BJ (cell line): ENCODE data around the gene NEUROD2. TPM values are rescaled to one million over a fixed set of nuclear protein-coding genes. Genes with fewer than 3 reads are reported as not detected.

Experiments
- CTCF ChIA-PET: fragments of 350-600 bp; formaldehyde crosslinking; extraction: SDS; loops from one replicate; lab custom pipeline; 2021; ENCODE audit warnings: antibody characterized with exemption, inconsistent platforms; lab: Yijun Ruan, JAX
- POLR2A ChIA-PET: fragments of 300-600 bp; sonication (Branson Sonifier 250); formaldehyde crosslinking; extraction: SDS; loops from one replicate; lab custom pipeline; 2021; ENCODE audit warnings: antibody characterized with exemption; lab: Charles Lee
- DNase-seq: peaks from one replicate; pipeline ENCODE4 v3.0.0-alpha.2; 2011; ENCODE audit warnings: low read depth
- H3K27me3 ChIP-seq: 2 replicates; pipeline ENCODE4 v1.6.0; 2011; ENCODE audit warnings: low read length; ENCODE audit not compliant: control insufficient read depth, insufficient read depth
- H3K36me3 ChIP-seq: 2 replicates; pipeline ENCODE4 v1.5.1; 2011; ENCODE audit warnings: low read length; ENCODE audit not compliant: control insufficient read depth, insufficient read depth
- H3K4me3 ChIP-seq: 2 replicates; pipeline ENCODE4 v1.5.1; 2011; ENCODE audit warnings: low read depth, mild to moderate bottlenecking, control low read depth, low read length
- polyA plus RNA-seq: library from polyadenylated mRNA; depleted of rRNA; stranded (reverse); fragments of >200 nt; gene quantifications from 2 replicates; pipeline ENCODE4 v1.2.3, GENCODE V29; 2011
- TF ChIP-seq, protein P1 (sequence below): IDR thresholded peaks from 2 replicates; pipeline ENCODE4 v1.5.1; 2011; ENCODE audit warnings: low read depth, mild to moderate bottlenecking, control low read depth, inconsistent platforms, low read length, moderate library complexity; ENCODE audit not compliant: insufficient read depth

Gene NEUROD2
- polyA plus RNA-seq, 1 experiment: not detected

DNA sequence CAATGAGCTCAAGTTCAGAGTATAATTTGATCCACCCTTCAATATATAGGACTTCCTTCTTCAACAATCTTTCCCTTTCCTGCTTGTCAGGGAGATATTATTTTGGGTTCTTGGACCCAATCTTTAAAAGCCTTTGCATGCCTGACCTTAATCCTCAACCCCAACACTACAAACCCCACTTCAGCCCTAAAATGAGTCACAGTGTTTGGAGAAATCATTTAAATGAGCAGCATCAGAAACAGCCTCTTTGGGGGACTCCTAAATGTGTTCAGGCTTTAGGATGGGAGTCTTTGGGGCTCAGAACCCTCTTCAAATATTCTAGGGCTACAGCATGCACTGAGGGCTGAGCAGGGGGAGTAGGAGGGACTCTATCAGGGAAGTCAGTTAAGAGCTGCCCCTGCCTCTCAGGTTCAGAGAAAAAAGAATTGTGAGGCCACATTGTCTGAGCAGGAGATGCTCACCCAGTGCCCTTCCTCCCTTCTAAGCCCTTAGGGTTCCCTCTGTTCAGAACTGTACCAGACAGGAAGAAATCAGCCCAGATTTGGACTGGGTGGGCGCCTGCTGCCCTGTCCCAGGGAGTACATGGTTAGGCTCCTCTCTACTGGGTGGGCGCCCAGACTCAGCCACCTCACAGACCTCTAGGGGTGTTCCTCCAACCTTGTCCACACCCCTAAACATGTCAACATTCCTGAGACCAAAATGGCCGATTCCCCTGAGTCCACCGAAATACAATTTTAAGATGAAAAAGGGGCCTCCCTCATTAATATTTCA is 5.0 kb downstream of the NEUROD2 start:
- no peak for DNase-seq
- Histone ChIP-seq H3K4me3 (no peak overlapping the region), H3K27me3 (peaks cover 77% of the 10 kb centered on the region), H3K36me3 (no peaks in the 10 kb centered on the region)
- ChIA-PET CTCF (interaction anchor here (5.8 kb wide), 1 partner anchor 20 kb away, joined by 35 read pairs; no protein-coding TSS in a partner anchor), POLR2A (no interaction called here)
- TF ChIP-seq, protein P1, sequence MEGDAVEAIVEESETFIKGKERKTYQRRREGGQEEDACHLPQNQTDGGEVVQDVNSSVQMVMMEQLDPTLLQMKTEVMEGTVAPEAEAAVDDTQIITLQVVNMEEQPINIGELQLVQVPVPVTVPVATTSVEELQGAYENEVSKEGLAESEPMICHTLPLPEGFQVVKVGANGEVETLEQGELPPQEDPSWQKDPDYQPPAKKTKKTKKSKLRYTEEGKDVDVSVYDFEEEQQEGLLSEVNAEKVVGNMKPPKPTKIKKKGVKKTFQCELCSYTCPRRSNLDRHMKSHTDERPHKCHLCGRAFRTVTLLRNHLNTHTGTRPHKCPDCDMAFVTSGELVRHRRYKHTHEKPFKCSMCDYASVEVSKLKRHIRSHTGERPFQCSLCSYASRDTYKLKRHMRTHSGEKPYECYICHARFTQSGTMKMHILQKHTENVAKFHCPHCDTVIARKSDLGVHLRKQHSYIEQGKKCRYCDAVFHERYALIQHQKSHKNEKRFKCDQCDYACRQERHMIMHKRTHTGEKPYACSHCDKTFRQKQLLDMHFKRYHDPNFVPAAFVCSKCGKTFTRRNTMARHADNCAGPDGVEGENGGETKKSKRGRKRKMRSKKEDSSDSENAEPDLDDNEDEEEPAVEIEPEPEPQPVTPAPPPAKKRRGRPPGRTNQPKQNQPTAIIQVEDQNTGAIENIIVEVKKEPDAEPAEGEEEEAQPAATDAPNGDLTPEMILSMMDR: no peak

DNA sequence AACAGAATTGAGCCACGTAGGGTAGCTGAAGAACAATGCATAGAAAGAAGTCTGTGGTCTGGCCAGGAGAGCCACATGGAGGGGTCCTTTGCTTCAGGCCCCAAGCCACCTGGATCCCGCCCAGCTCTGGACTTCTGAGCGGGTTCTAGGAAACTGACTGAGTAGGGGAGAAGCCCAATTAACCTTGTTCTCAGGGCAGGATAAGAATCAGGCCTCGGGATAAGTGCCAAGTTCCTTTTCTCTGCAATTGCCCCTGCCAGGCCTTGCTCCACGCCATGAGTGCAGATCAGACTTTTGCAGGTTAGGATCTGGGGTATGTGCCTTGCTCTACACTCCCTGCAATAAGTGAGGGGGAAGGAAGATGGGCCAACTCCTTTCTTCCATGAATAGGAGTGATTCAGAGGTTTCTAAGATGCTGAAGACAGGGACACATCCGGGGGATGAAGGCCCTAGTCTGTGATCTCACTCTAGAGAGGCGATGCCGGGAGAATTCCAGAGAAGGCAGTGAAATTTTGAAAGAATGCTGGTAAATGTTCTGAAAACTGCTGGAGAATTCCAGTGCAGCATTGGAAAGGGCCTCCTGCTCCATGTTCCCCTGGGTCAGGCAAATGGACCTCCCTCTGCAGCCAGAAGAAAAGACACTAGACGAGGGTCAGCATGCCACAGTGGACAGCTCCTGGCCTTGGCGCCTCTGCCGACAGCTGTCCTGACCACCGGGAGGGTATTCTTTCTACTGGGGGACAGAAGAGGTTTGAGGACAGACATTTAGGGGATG is 5.8 kb downstream of the NEUROD2 start:
- CTCF ChIA-PET: interaction anchor here (5.8 kb wide), 1 partner anchor 21 kb away, joined by 35 read pairs; no protein-coding TSS in a partner anchor
- no peak for DNase-seq
- TF ChIP-seq, protein P1: no peak
- Histone ChIP-seq H3K36me3 (no peaks in the 10 kb centered on the region), H3K27me3 (peaks cover 77% of the 10 kb centered on the region), H3K4me3 (no peak overlapping the region)
- POLR2A ChIA-PET: no interaction called here

DNA sequence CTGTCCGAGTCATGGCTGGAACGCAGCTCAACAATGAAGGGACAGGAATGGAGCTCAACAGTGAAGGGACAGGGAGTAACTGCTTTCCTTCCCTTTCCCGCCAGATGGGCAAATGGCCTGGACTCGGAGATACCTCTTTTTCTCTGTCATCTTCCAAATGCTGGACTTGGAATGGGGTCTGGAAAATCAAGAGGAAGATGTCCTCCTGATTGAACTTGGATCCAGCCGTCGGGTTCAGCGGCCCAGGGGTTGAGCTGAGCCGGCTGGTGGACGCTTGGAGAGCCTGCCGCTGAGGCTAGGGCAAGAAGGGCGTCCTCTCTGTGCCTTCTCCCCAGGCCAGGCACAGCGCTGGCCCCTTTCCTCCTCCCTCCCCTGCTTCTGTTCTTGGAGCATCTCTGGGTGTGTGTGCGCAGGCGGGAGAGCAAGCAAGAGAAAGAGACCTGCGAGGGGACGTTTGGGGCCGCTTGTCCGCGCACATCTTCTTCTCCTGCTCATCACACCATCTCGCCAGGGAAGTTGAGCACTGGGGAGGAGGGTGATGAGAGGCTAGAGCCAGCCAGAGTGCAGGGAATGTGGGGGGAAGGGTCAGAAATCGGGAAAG is 6.6 kb downstream of the NEUROD2 start:
- CTCF ChIA-PET: interaction anchor here (1.2 to 5.8 kb wide), 3 partner anchors 21 to 53 kb away, joined by 3 to 35 read pairs (median 5); no protein-coding TSS in a partner anchor
- POLR2A ChIA-PET: no interaction called here
- no peak overlapping the region for H3K4me3 ChIP-seq
- H3K36me3 ChIP-seq: no peaks in the 10 kb centered on the region
- DNase-seq: no peak
- H3K27me3 ChIP-seq: peaks cover 81% of the 10 kb centered on the region
- TF ChIP-seq, protein P1: no peak

DNA sequence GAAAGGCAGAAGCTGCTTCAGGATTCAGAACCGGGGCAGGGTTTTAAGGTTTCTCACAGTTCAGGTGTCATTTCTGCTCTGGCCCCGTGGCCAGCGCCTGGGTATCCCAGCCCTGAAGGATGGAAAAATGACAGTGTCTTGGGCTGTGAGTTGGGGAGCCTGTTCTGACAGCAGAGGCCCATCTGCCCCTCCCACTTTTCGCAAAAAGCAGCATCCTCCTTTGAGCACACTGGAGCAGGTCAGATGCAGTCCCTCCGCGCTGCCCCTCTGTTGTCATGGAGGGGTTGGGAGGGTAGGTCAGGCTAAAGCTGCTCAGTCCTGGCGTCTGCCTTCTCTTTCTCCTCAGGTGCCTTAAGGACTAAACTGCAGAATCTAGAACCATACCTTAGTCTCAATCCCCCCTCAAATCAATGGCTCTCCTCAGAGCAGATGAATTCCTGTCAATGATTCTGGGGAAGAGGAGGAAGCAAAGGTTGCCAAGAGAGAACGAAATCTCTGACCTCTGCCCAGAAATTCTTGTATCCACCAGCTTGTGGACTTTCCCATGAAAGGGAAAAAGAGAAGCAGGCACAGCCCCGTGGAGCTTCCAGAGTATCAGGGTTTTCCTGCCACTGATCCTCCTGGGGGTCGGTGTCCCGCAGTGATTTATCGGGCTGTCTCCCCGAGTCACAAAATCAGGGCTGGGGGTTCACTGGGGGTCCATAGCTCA is 7.3 kb downstream of the NEUROD2 start:
- no peak overlapping the region for H3K4me3 ChIP-seq
- TF ChIP-seq, protein P1: no peak
- H3K27me3 ChIP-seq: peaks cover 82% of the 10 kb centered on the region
- POLR2A ChIA-PET: no interaction called here
- no peaks in the 10 kb centered on the region for H3K36me3 ChIP-seq
- CTCF ChIA-PET: interaction anchor here (1.2 to 5.8 kb wide), 3 partner anchors 22 to 53 kb away, joined by 3 to 35 read pairs (median 5); no protein-coding TSS in a partner anchor
- DNase-seq: no peak
